GM06990 (cell line): Measurements from ENCODE around the gene PDGFA.

Source experiments
- DNase-seq: peaks from one replicate; pipeline ENCODE4 v3.0.0-alpha.2; 2011; ENCODE audit not compliant: insufficient read length; ENCODE audit errors: extremely low read depth
- H3K27me3 ChIP-seq: replicated peaks from 2 replicates; pipeline ENCODE4 v1.6.0; 2011; ENCODE audit warnings: low read length; ENCODE audit not compliant: control insufficient read depth, insufficient read depth
- H3K36me3 ChIP-seq: 2 replicates; pipeline ENCODE4 v1.5.1; 2011; ENCODE audit warnings: low read length; ENCODE audit not compliant: control insufficient read depth, insufficient read depth
- H3K4me3 ChIP-seq: replicated peaks from 2 replicates; pipeline ENCODE4 v1.5.1; 2011; ENCODE audit warnings: low read depth, mild to moderate bottlenecking, control low read depth, low read length
- CTCF ChIP-seq: IDR thresholded peaks from 2 replicates; pipeline ENCODE4 v1.5.1; 2011; ENCODE audit warnings: low read length, control low read depth, mild to moderate bottlenecking, inconsistent platforms; ENCODE audit not compliant: insufficient read depth, poor library complexity, severe bottlenecking

PDGFA gene

GRCh38 chr7:473211-473734 lies 46.4 kb downstream of the PDGFA start:
- no peaks in the 10 kb centered on the region for H3K36me3 ChIP-seq
- H3K27me3 ChIP-seq = no peaks in the 10 kb centered on the region
- no peak for DNase-seq
- TF ChIP-seq CTCF = no peak
- H3K4me3 ChIP-seq = no peak overlapping the region

- H3K27me3 ChIP-seq = no peaks in the 10 kb centered on the region
- DNase-seq = no peak
- H3K4me3 ChIP-seq = no peak overlapping the region
- no peaks in the 10 kb centered on the region for H3K36me3 ChIP-seq
- TF ChIP-seq CTCF = no peak
Observed at GRCh38 chr7:472640-472957, 47.0 kb downstream of the PDGFA start.

- Histone ChIP-seq H3K27me3 (no peaks in the 10 kb centered on the region), H3K4me3 (no peak overlapping the region), H3K36me3 (no peaks in the 10 kb centered on the region)
- DNase-seq = no peak
- TF ChIP-seq CTCF = no peak
Observed at GRCh38 chr7:471866-472639, 47.6 kb downstream of the PDGFA start.

DNA sequence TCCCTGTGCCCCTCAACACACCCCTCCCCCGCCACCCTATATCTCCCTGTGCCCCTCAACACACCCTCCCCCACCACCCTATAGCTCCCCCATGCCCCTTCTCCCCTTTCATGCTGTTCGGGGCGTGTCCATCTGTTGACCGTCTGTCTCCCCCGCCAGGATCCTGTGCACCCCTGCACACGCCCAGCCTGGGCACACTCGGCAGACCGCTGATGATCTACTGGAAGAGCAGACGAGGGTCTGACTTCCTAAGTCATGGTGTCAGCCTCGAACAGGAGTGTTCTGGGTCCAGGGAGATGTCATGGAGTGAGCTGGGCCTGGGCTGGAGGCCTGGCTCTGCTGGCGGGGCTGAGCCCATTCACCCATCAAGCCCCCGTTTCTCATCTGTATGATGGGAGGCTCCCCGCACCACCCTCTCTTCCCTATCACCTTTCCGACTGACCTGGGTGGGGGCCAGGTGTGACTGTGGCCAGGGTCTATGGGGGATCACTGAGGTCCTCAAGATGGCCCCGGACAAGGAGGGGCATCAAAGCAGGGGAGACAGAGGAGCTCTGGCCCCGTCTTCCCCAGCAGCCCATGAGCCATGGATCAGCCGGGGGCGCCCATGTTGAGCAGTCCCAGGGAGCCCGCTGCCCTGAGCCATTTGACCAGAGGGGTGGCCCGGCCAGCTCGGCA lies 48.3 kb downstream of the PDGFA start:
- H3K4me3 ChIP-seq = no peak overlapping the region
- no peak for TF ChIP-seq CTCF
- no peaks in the 10 kb centered on the region for H3K27me3 ChIP-seq
- no peaks in the 10 kb centered on the region for H3K36me3 ChIP-seq
- DNase-seq = no peak

DNA sequence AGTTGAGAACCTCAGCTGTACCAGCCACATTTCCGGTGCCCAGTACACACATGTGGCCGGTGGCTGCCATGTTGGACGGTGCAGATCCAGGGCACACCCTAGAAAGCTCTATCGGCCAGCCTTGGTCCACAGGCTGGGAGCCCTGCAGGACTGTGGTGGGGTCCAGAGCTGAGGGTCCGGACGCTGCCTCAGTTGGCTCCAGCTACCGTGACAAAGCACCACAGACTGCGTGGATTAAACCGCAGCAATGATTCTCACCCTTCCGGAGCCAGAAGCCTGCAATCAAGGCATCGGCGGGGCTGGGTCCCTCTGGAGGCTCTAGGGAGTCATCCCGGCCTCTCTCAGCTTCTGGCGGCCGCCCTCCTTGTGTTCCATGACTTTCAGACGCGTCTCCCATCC lies 50.1 kb downstream of the PDGFA start:
- Histone ChIP-seq H3K36me3 (no peaks in the 10 kb centered on the region), H3K27me3 (no peaks in the 10 kb centered on the region), H3K4me3 (no peak overlapping the region)
- no peak for DNase-seq
- TF ChIP-seq CTCF = no peak
